Spleen (tissue), 13 donors: Measurements from ENCODE around the gene OR2L5. TPM values are rescaled to one million over a fixed set of nuclear protein-coding genes. Genes with fewer than 3 reads are reported as not detected.

Source experiments
- DNase-seq: peaks from one replicate; pipeline ENCODE4 v3.0.0-alpha.2; 2020
- H3K27ac ChIP-seq, 8 donors: fragments of 200-600 bp; sonication (generic) in 7 of 8; 1 replicate in 4 of 8; 2 replicates in 4 of 8; pipeline versions ENCODE4 v1.5.0 to v1.8.0; 2016 to 2021; ENCODE audit warnings: inconsistent platforms in 4 of 8, mild to moderate bottlenecking in 4 of 8, moderate library complexity in 1 of 8
- H3K27me3 ChIP-seq, 7 donors: fragments of 200-600 bp; sonication (generic) in 6 of 7; replicated peaks in 1 of 7; 1 replicate in 4 of 7; 2 replicates in 3 of 7; pipeline versions ENCODE4 v1.5.0 to v1.8.0; 2016 to 2021; ENCODE audit warnings: inconsistent platforms in 3 of 7, mild to moderate bottlenecking in 1 of 7
- H3K36me3 ChIP-seq, 6 donors: fragments of 200-600 bp; sonication (generic) in 5 of 6; 1 replicate in 4 of 6; 2 replicates in 2 of 6; pipeline versions ENCODE4 v1.5.0 to v1.8.0; 2016 to 2021; ENCODE audit warnings: inconsistent platforms in 2 of 6
- H3K4me1 ChIP-seq, 6 donors: fragments of 200-600 bp; sonication (generic) in 5 of 6; 1 replicate in 3 of 6; 2 replicates in 3 of 6; pipeline versions ENCODE4 v1.5.0 to v1.8.0; 2016 to 2021; ENCODE audit warnings: inconsistent platforms in 3 of 6
- H3K4me3 ChIP-seq, 8 donors: fragments of 200-600 bp; sonication (generic) in 7 of 8; 1 replicate in 4 of 8; 2 replicates in 4 of 8; pipeline versions ENCODE4 v1.5.0 to v1.8.0; 2016 to 2021; ENCODE audit warnings: inconsistent platforms in 4 of 8, mild to moderate bottlenecking in 4 of 8, moderate library complexity in 2 of 8
- H3K9me3 ChIP-seq, 8 donors: fragments of 200-600 bp; sonication (generic) in 7 of 8; 1 replicate in 4 of 8; 2 replicates in 4 of 8; pipeline versions ENCODE4 v1.5.0 to v1.8.0; 2016 to 2021; ENCODE audit warnings: inconsistent platforms in 4 of 8
- POLR2A ChIP-seq, 3 donors: fragments of 450-650 bp; IDR thresholded peaks; one replicate each; pipeline ENCODE4 v1.5.1; 2017; ENCODE audit warnings: antibody characterized with exemption in 3 of 3, mild to moderate bottlenecking in 1 of 3
- POLR2AphosphoS5 ChIP-seq, 3 donors: sonication (generic); formaldehyde crosslinking; IDR thresholded peaks; one replicate each; pipeline ENCODE4 v1.5.1; 2017; ENCODE audit warnings: antibody characterized with exemption in 3 of 3
- WGBS, 5 donors: extraction: QIAGEN DNeasy Blood & Tissue Kit in 3 of 5; methylation state at CpG; one replicate each; pipeline versions ENCODE4 v1.1.5 to v1.1.7; 2013 to 2018; 5-methylcytosine and 5-hydroxymethylcytosine counted together
- intact Hi-C: fragments of 100-400 bp; cut with DNase I; formaldehyde crosslinking; loops from one replicate; pipeline ENCODE4 v1.15.0; 2023; ENCODE audit warnings: low total_unique reads
- long read RNA-seq, 2 donors: transcript quantifications; one replicate each; lab custom pipeline, GENCODE V29; 2026
- polyA plus RNA-seq, 3 donors: library from polyadenylated mRNA; stranded (reverse); fragments of 200-250 nt; gene quantifications; one replicate each; pipeline ENCODE4 v1.2.1, GENCODE V29; 2013
- total RNA-seq, 7 donors: library from RNA; depleted of rRNA in 3 of 7; stranded (reverse); fragments of >200 nt in 3 of 7; fragmentation: NEBNext Ultra II Directional in 4 of 7; extraction: Animal tissue kit (Norgen Biotek cat#: 25700) in 4 of 7; gene quantifications; one replicate each; pipeline versions ENCODE4 v1.1.0 to v1.2.1, GENCODE V29; 2016 to 2021
- TF ChIP-seq, protein P1 (sequence below), 11 experiments: fragments of 200-600 bp in 7 of 11; fragments of 450-650 bp in 4 of 11; sonication (generic) in 4 of 11; IDR thresholded peaks in 8 of 11; conservative IDR thresholded peaks in 3 of 11; 1 replicate in 7 of 11; 2 replicates in 4 of 11; pipeline versions ENCODE4 v1.4.0 to v1.8.0; 2016 to 2021; ENCODE audit warnings: antibody characterized with exemption in 11 of 11, inconsistent platforms in 4 of 11, mild to moderate bottlenecking in 1 of 11
- donor health status: healthy with polysubstance abuse.
- donor health status: DM: no; HTN: no; CAD: no; lungs with moderate emphysema.
- donor health status: DM: no; HTN: no; CAD: no.
- donor health status: Bipolar disorder and iron deficiency.
- donor health status: healthy.
- donor health status: DM: no; HTN: no; CAD: no.
- donor health status: DM: yes; HTN: yes; CAD: no.

Gene OR2L5, protein sequence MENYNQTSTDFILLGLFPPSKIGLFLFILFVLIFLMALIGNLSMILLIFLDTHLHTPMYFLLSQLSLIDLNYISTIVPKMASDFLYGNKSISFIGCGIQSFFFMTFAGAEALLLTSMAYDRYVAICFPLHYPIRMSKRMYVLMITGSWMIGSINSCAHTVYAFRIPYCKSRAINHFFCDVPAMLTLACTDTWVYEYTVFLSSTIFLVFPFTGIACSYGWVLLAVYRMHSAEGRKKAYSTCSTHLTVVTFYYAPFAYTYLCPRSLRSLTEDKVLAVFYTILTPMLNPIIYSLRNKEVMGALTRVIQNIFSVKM
- total RNA-seq: 1 to 10 TPM in 1 of 7 donors, under 1 TPM in 6; 0.29 to 3.1 (median 0.46) TPM
- polyA plus RNA-seq: under 1 TPM in 1 of 3 donors, not detected in 2; 0.03 TPM
- long read RNA-seq, donor 1: 0 reads
- long read RNA-seq, donor 2: 0 reads

DNA sequence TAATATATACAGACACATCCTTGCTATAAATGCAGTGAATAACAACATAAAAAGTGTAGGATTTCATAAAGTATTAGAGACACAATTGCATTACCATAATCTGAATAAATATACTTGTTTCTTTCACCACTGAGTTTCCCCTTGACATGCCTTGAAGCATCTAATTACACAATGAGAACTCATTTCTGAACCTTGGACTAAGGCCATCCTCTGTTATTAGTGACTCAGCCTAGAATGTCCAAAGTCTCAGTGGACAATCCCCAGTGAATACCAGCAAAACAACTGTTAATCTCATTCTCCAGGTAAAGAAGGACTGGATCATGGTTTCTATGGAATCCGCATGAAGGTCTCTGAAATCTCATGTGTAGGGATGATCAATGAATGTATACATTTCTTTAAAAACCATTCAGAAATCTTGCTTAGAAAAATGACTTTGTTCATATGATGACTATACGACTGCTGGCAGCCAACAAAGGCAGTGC, at the start of gene OR2L5:
Gene OR2L5 (plus strand): TSS at position 432 of the 482 bp plus-strand sequence. CDS start 8,288 bp downstream, outside the sequence.
- Histone ChIP-seq H3K36me3 (no peaks in the 10 kb centered on the region), H3K9me3 (peaks cover 8 to 43% (median 40%) of the 10 kb centered on the region in 8 donors), H3K4me3 (no peak within 1 kb of the TSS), H3K27ac (no peak within 1 kb of the TSS), H3K4me1 (no peaks in the 10 kb centered on the region), H3K27me3 (no peaks in the 10 kb centered on the region)
- no peak for DNase-seq
- WGBS, 5 donors: 91 to 95% (median 94%) methylated on average over 2 of the region's 2 CpGs
- intact Hi-C loops: no loop called here
- TF ChIP-seq, protein P1, sequence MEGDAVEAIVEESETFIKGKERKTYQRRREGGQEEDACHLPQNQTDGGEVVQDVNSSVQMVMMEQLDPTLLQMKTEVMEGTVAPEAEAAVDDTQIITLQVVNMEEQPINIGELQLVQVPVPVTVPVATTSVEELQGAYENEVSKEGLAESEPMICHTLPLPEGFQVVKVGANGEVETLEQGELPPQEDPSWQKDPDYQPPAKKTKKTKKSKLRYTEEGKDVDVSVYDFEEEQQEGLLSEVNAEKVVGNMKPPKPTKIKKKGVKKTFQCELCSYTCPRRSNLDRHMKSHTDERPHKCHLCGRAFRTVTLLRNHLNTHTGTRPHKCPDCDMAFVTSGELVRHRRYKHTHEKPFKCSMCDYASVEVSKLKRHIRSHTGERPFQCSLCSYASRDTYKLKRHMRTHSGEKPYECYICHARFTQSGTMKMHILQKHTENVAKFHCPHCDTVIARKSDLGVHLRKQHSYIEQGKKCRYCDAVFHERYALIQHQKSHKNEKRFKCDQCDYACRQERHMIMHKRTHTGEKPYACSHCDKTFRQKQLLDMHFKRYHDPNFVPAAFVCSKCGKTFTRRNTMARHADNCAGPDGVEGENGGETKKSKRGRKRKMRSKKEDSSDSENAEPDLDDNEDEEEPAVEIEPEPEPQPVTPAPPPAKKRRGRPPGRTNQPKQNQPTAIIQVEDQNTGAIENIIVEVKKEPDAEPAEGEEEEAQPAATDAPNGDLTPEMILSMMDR (IDR thresholded peaks at IDR 0.05 in 8 of 11, conservative IDR thresholded peaks at IDR 0.05 in 3 of 11): no peak
- TF ChIP-seq POLR2A (IDR thresholded peaks at IDR 0.05) (no peak), POLR2AphosphoS5 (IDR thresholded peaks at IDR 0.05) (no peak)

DNA sequence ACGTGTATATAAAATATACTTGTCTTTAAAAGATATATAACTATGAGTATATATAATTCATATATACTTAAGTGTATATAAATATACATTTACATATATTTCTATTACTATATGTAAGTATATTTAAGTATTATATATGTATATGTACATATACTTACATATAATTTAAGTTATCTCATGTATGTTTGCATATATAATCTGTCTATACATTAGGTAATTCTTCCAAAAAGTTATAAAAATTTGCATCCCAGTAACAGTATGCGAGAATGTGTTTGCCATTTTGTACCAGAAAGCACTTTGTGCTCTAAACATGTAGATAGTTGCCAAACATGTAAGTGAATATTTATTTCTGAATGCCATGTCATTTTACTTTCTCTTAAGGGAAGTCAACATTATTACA, 48.5 kb upstream of the OR2L5 start, which contains the start of gene OR2AK2:
Gene OR2AK2 (plus strand): TSS at position 301 of the 400 bp plus-strand sequence. CDS start 144 bp downstream, outside the sequence.
- 88 to 96% (median 92%) methylated on average over 2 of the region's 2 CpGs for WGBS, 5 donors
- no peak for DNase-seq
- Histone ChIP-seq H3K27ac (peak within 1 kb of the TSS in 2 of 8 donors; percentile 6 to 18), H3K9me3 (peaks cover 0 to 4% (median 0%) of the 10 kb centered on the region in 8 donors), H3K4me1 (peaks cover 0 to 12% (median 2%) of the 10 kb centered on the region in 6 donors), H3K4me3 (no peak within 1 kb of the TSS), H3K36me3 (peaks cover 0 to 4% (median 0%) of the 10 kb centered on the region in 6 donors), H3K27me3 (peaks cover 0 to 3% (median 0%) of the 10 kb centered on the region in 7 donors)
- no peak for TF ChIP-seq POLR2AphosphoS5 (IDR thresholded peaks at IDR 0.05)
- TF ChIP-seq, protein P1 (IDR thresholded peaks at IDR 0.05 in 8 of 11, conservative IDR thresholded peaks at IDR 0.05 in 3 of 11): no peak
- no peak for TF ChIP-seq POLR2A (IDR thresholded peaks at IDR 0.05)
- intact Hi-C loops: no loop called here

DNA sequence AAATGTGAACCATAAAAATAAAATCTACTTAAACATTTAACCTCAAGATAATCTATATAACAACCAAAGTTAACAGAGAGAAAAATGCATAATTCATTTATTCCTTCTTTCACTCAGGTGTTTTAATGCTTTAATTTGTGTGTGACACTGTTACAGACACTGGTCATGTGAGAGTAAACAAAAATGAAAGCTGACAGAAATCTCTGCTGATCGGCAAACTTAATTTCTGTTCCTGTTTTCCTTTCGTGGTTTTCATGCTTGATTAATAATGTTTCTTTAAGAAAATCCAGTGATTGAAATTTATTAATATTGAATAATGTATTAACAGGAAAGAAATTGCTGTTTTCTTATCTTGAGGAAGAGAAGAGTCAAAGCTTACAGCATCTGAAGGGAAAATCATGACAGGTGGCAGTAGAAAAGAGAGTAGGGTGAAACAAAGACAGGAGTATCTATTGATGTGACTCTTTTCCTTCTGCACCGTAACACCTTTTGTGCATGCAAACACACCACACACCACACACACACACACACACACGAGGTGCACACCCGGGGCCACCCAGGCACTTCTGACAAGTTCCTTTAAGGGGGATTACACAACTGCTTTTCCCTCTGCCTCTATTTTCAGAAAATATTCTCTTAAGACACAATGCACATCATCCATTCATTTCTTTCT, 46.8 kb upstream of the OR2L5 start:
- TF ChIP-seq POLR2A (IDR thresholded peaks at IDR 0.05): no peak
- no peak for TF ChIP-seq POLR2AphosphoS5 (IDR thresholded peaks at IDR 0.05)
- TF ChIP-seq, protein P1 (IDR thresholded peaks at IDR 0.05 in 8 of 11, conservative IDR thresholded peaks at IDR 0.05 in 3 of 11): no peak
- peak overlapping the region in 2 of 8 donors; percentile 6 to 18 for H3K27ac ChIP-seq
- H3K9me3 ChIP-seq: peaks cover 0 to 4% (median 0%) of the 10 kb centered on the region in 8 donors
- DNase-seq: no peak
- H3K4me3 ChIP-seq: peak overlapping the region in 1 of 8 donors; percentile 1
- WGBS, 5 donors: 26 to 48% (median 30%) methylated on average over 5 of the region's 5 CpGs
- peaks cover 0 to 12% (median 2%) of the 10 kb centered on the region in 6 donors for H3K4me1 ChIP-seq
- H3K36me3 ChIP-seq: peaks cover 0 to 4% (median 0%) of the 10 kb centered on the region in 6 donors
- intact Hi-C loops: no loop called here
- H3K27me3 ChIP-seq: peaks cover 0 to 3% (median 0%) of the 10 kb centered on the region in 7 donors
